HG02981 (cell line): Measurements from ENCODE around the gene CEACAM6.
"Not testable (repeated sequence)": the region's sequence is repeated elsewhere in the genome, so short reads cannot be mapped to it uniquely, and the experiment has no call there.

Experiments used
- ATAC-seq: cut with Tn5 transposase; IDR thresholded peaks from one replicate; pipeline ENCODE4 v1.9.1; 2021; ENCODE audit warnings: mild to moderate bottlenecking, moderate library complexity; ENCODE audit not compliant: unreplicated experiment

Gene CEACAM6

GRCh38 chr19:41746593-41747227 lies 8.6 kb upstream of the CEACAM6 start:
- no peak for ATAC-seq

GRCh38 chr19:41748012-41748411 lies 7.3 kb upstream of the CEACAM6 start:
- no peak for ATAC-seq

GRCh38 chr19:41750248-41751134 lies 4.8 kb upstream of the CEACAM6 start:
- not testable (repeated sequence) for ATAC-seq

GRCh38 chr19:41753159-41753558 lies 2.2 kb upstream of the CEACAM6 start:
- ATAC-seq: no peak

GRCh38 chr19:41753936-41754529 lies 1.3 kb upstream of the CEACAM6 start:
- ATAC-seq: no peak

- ATAC-seq: no peak
Measured at GRCh38 chr19:41758846-41759245, 3.5 kb downstream of the CEACAM6 start.

- ATAC-seq: no peak
Measured at GRCh38 chr19:41767115-41767514, 11.8 kb downstream of the CEACAM6 start.

GRCh38 chr19:41768105-41768504 lies 12.8 kb downstream of the CEACAM6 start:
- not testable (repeated sequence) for ATAC-seq

DNA sequence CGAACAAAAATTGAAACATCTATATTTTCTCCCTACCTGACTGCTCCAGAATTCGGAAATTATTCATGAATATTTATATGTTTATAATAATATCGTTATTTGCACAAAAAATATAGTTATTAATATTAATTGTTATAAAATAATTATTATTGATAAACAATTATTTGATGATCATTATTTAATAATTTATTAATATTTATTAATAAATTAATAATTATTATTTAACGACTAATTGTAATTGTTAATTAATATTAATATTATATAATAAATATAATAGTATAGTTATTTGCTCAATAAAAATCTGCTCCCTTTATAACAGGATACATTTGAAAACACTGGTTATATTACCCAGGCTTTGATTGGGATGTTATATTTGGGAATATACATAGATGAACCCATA lies 14.3 kb downstream of the CEACAM6 start:
- no peak for ATAC-seq

GRCh38 chr19:41771410-41771809 lies 16.1 kb downstream of the CEACAM6 start:
- no peak for ATAC-seq

DNA sequence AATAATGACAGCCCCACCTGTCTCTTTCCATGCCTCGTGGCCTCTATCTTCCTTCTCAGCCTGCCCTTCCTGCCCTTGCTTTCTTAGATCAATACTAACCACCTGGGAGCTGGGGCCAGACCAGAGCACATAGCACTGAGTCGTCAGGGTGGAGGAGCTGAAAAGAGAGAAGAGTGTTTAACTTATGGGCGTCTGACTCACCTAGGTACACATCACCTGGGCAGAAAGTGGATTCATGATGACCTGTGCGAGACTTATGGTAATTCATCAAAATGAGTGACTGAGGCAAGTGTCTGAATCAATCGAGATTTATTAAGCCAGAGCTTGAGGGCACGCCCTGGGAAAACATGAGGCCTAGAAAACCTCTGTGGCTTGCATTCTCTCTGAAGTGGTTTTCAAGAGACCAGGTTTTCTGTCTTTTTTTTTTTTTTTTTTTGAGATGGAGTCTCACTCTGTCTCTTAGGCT lies 19.2 kb downstream of the CEACAM6 start:
- ATAC-seq: no peak

DNA sequence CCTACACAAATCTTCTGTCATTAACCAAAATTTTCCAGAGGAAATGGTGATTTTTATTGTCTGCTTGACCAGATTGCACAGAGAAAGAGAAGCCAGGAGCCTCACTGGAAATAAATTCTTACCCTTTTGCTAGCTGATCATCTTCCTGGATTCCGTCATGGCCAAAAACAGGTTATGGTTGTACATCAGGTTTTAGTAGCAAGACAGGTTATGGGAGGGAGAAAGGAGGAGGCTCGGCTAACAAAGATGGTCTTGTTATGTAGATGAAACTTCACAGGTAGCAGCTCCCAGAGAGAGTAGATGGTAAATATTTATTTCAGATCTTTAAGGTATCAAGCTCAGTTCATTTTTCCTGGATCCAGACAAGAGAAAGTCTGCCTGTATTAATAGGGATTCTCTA lies 21.4 kb downstream of the CEACAM6 start:
- ATAC-seq: no peak

DNA sequence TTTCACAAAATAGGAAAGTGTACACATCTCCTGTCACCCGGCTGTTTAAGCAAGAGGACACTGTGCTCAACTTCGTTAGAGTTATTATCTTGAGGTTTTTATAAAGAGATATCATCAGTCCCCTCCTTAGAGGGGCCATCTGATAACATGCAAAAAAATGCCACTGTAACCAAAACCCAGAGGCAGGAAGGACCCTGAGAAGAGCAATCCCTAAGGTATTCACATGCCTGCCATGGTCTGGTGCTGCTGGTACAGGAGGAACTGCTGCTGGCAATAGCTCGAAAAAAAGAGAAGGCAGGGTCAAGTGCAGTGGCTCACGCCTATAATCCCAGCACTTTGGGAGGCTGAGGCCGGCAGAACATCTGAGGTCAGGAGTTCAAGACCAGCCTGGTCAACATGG lies 28.3 kb downstream of the CEACAM6 start:
- ATAC-seq: no peak

- no peak for ATAC-seq
Measured at GRCh38 chr19:41784312-41784711, 29.0 kb downstream of the CEACAM6 start.

DNA sequence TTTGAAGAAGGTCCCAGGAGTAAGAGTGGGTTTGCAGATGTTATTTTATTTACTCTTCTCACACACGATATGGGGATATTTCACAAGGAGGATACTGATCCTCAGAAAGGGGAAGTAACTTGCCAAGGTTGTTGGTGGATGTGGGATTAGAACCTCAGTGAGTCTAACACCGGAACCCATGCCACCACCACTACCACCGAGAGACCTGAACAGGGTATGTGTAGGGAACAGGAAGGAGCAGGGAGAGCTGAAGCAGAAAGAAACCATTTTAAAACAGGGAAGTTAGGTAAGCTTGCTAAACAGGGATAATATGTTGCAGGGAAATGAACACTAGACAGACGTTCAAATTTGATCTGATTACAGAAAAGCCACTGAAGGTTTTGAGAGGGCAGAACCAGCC lies 29.4 kb downstream of the CEACAM6 start:
- ATAC-seq: no peak

GRCh38 chr19:41785653-41786052 lies 30.3 kb downstream of the CEACAM6 start:
- no peak for ATAC-seq

DNA sequence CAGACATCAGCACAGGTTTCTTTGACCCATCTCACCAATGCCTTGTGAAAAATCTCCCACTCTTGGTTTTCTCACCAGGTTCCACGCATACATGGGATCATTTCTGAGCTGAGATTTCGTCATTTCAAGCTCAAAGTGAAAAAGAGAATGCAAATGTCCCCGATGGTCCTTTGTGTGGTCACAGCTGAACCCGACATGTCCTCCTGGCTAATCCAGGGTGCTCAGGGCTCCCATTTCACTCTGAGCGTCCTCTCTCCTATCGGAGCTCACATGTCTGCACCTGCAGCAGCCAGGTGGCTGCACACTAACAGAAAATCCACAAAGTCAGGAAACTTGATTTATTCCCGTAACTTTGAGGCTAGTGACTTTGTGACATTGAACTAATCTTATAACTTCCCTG lies 31.7 kb downstream of the CEACAM6 start:
- no peak for ATAC-seq

GRCh38 chr19:41788518-41788917 lies 33.2 kb downstream of the CEACAM6 start:
- not testable (repeated sequence) for ATAC-seq

DNA sequence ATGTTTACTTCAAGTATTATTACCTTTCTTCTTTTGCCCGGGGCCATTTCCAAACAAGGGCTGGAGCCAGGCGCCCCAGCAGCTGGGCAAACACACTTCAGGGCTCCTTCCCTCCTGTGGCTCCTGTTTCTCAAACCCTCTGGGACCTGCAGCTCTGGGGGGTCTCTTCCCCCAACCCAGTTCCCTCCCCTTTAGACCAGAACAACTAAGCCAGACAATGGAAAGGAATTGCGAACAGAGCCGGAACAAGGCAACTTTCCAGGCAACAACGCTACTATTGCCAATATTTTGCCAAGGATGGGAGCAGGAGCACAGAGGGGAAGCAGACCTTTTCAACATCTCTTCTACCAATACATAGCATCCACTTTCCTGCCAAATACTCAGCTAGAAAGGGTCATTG lies 33.7 kb downstream of the CEACAM6 start:
- ATAC-seq: not testable (repeated sequence)

DNA sequence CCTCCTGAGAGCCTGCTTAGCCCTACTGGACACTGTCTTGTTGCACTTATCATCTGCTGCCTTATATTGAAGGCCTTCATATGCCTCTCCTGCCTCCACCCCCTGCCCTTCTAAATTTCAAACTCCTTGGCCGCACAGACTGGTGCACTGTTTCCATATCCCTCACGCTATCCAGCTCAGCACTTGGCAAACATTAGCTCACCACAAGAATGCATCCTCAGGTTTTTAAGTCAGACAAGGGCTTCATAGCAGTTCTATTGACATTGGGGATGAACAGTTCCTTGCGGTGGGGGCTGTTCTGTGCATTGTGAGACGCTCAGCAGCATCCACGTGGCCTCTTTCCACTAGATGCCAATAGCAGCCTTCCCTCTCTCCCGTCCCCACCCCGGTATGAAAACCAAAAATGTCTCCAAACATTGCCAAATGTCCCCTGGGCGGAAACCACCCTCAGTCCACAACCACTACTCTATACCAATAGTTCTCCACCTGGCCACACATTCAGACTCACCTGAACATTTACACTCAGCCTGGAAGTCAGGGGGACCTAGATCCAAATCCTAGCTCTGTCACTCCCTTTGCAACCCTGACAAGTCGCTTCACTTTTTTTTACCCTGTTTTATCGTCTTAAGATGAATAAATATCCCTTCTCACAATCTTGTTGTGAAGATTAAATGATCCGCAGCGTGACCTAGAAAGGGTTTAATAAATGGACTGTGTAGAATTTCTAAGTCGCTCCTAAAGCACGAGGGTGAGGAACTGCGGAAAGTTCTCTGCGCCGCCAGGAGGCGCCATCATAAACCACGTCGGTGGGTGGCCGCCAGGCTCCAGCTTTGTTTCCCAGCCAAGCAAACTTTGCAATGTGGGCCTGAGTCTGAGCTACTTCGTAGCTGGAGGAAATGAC lies 37.4 kb downstream of the CEACAM6 start:
- ATAC-seq: no peak

DNA sequence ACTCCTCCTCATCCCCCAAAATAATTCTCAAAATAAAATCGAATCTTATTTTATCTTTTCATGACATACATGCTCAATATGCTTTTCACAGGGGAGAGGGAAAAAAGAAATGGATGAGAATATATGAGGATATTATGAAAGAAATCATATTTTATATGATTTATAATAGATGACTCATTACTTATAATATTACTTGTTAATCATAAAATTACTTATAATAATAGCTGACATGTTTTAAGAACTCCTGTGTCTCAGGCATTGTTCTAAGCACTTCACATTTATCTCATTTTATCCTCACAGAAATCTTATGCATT lies 38.0 kb downstream of the CEACAM6 start:
- ATAC-seq: no peak
